IPS-15b (cell line): ENCODE measurements around the gene ISYNA1.

Experiments used
- H3K27me3 ChIP-seq: one replicate; pipeline ENCODE4 v1.6.1; 2013; ENCODE audit warnings: low read length; ENCODE audit not compliant: control insufficient read depth, insufficient read depth
- H3K36me3 ChIP-seq: one replicate; pipeline ENCODE4 v1.6.1; 2013; ENCODE audit warnings: low read length; ENCODE audit not compliant: control insufficient read depth, insufficient read depth
- H3K4me1 ChIP-seq: one replicate; pipeline ENCODE4 v1.6.1; 2013; ENCODE audit warnings: mild to moderate bottlenecking, low read length; ENCODE audit not compliant: control insufficient read depth, insufficient read depth
- H3K4me3 ChIP-seq: one replicate; pipeline ENCODE4 v1.5.1; 2013; ENCODE audit warnings: low read depth, low read length
- H3K9ac ChIP-seq: one replicate; pipeline ENCODE4 v1.6.1; 2013; ENCODE audit warnings: low read depth, mild to moderate bottlenecking, low read length
- H3K9me3 ChIP-seq: one replicate; pipeline ENCODE4 v1.6.1; 2013; ENCODE audit warnings: mild to moderate bottlenecking, low read length; ENCODE audit not compliant: control insufficient read depth, insufficient read depth

The ISYNA1 gene

DNA sequence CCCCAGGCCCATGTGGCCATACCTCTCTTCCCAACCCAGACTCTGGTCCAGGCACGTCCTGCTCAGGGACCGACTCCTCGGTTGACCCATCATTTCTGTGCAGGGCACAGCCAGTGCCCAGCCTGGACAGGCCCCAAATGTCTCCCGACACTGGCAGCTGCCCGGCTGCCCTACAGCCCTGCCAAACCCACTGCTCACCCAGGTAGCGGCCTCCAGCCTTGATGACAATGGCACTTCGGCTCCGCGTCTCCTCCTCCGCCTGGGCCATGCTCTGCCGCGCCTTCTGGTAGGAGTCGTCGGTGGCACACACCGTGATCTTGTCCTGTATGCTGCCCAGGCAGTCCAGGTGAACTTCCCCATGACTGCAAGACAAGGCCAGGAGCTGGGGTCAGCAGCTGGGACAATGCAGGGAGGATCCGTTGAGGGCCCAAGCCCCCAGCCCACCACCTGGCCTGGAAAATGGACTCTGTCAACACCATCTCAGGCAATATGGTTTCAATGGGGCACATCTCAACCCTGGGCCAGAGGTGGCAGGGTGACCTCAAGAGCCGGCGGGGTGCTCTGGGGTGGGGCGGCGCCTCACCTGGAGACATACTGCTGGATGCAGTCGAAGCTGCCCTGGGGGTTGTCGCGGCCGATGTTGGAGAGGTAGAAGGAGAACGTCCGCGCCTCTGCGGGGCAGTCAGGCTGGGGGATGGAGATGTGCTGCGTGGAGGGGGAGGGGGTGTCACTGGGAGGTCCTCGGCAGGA lies 27.5 kb upstream of the ISYNA1 start:
- no peaks in the 10 kb centered on the region for H3K4me1 ChIP-seq
- no peak overlapping the region for H3K9ac ChIP-seq

DNA sequence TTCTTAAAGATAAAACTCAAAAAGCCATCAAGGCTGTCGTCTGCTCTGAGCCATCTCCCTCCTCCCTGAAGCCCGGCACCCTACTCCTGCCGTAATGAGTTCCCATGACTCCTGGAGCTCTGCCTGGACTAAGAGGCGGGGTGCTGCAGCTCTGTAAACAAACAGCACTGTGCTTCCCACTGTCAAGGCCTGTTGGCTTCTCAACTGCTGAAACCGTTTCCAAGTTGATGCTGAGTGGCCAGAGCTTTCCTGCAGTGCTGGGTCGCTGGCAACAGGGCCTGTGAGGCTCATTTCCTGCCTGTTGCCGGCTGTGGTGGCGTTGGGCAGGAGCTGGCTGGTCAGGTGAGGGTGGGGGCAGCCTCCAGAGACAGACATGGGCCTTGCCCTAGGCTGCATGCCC lies 26.7 kb upstream of the ISYNA1 start:
- no peak overlapping the region for H3K9ac ChIP-seq
- H3K36me3 ChIP-seq = peaks cover 44% of the 10 kb centered on the region
- no peaks in the 10 kb centered on the region for H3K9me3 ChIP-seq
- H3K4me3 ChIP-seq = no peak overlapping the region
- H3K27me3 ChIP-seq = no peaks in the 10 kb centered on the region
- no peaks in the 10 kb centered on the region for H3K4me1 ChIP-seq

More for the DNA sequence above, 27.5 kb upstream of the ISYNA1 start:
- no peaks in the 10 kb centered on the region for H3K27me3 ChIP-seq
- H3K4me3 ChIP-seq = no peak overlapping the region
- H3K9me3 ChIP-seq = no peaks in the 10 kb centered on the region
- H3K36me3 ChIP-seq = peaks cover 37% of the 10 kb centered on the region

DNA sequence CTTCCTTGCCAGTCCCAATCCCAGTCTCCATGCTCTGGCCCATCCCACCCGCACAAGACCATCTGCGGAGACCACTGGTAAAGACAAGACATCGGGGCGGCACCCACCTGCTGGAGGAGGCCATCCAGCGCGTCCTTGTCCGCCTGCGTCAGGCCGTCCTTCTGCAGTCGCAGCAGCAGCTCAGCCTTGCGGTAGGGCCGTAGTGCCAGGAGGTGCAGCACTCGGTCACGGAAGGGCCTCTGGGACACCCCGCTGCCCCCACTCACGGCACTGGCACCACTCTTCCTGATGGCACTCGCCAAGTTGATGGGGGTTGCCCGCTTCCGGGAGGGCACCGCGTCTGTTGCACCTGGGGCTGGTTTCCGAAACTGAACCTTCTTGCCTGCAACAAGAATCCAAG lies 23.5 kb upstream of the ISYNA1 start:
- Histone ChIP-seq H3K9me3 (no peaks in the 10 kb centered on the region), H3K27me3 (no peaks in the 10 kb centered on the region), H3K4me1 (no peaks in the 10 kb centered on the region), H3K4me3 (no peak overlapping the region), H3K9ac (no peak overlapping the region), H3K36me3 (peaks cover 52% of the 10 kb centered on the region)

DNA sequence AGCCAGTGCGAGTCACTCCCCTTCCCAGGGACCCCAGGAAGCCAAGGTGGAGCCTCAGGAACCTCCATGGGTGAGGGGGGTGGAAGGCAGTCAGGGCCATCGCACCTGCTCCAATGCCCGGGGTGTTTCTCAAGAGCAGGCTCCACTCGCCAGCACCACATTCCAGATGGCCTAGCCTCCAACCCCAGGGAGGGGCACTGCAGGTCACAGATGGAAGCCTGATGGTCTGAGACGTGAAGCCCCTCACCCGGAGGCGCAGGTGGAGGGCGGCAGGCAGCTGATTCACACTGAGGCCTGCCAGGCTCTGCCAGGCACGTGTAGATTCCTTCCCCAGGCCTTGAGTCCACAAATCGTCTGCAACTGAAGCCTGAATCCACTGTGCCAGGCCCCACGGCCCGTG lies 23.0 kb upstream of the ISYNA1 start:
- Histone ChIP-seq H3K9me3 (no peaks in the 10 kb centered on the region), H3K4me1 (no peaks in the 10 kb centered on the region), H3K9ac (no peak overlapping the region), H3K4me3 (no peak overlapping the region), H3K36me3 (peaks cover 55% of the 10 kb centered on the region), H3K27me3 (no peaks in the 10 kb centered on the region)

DNA sequence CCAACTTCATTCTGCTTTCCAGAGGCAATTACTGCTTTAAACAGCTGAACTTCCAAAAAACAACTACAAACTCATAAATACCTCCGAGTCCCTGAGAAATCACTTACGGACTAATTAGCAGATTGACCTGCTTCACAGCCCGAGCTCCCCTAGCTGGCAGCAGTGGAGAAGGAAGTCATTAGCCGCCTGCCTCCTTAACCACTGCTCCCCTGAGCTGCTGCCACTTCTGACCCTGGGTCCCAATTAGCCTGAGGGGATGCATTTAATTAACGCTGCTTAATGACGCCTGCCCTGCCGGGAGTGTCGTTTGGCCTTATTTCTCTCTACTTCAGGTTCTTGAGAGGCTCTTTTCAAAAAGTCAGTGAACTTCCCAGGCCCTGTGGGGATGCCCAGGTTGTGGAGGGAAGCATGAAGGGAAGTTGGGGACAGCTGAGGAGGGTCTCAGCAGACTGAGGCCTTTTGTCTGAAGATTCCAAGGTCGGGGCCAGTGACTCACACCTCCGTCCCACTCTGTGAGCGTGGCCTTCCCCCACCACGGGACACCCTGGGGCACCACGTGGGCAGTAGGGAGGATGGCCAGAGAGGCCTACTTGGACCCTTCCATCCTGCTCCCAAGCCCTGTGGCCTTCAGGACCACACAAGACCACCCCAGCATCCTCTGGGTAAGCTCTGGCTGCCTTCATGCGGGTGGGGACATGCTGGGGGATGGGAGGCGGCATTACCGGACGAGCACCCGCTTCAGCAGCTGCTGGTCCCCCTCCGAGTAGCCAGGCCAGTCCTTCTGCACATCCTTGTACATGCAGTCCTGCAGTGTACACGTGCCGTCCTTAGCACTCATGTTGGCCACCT lies 19.8 kb upstream of the ISYNA1 start:
- no peaks in the 10 kb centered on the region for H3K9me3 ChIP-seq
- H3K4me1 ChIP-seq = no peaks in the 10 kb centered on the region
- H3K36me3 ChIP-seq = peaks cover 39% of the 10 kb centered on the region
- H3K9ac ChIP-seq = no peak overlapping the region
- no peak overlapping the region for H3K4me3 ChIP-seq
- no peaks in the 10 kb centered on the region for H3K27me3 ChIP-seq

DNA sequence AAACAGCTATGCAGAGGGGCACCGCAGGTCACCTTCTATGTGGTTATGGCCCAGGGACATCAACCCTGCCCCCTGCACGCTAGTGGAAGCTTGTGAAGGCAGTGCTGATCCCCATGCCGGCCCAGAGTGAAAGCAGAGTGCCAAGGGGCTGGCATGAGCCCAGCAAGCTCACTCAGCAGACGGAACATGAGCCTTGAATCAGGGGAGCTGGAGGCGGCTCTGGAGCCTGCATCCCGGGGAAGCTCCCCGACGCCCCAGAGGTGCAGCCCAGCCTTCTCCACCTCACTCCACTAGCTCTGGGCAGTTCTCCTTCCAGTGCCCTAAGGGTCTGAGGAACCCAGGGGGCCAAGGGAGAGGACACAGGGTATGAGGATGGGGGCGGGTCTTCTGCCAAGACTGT lies 19.0 kb upstream of the ISYNA1 start:
- Histone ChIP-seq H3K9me3 (no peaks in the 10 kb centered on the region), H3K4me1 (no peaks in the 10 kb centered on the region), H3K36me3 (peaks cover 38% of the 10 kb centered on the region), H3K9ac (no peak overlapping the region), H3K4me3 (no peak overlapping the region), H3K27me3 (no peaks in the 10 kb centered on the region)

DNA sequence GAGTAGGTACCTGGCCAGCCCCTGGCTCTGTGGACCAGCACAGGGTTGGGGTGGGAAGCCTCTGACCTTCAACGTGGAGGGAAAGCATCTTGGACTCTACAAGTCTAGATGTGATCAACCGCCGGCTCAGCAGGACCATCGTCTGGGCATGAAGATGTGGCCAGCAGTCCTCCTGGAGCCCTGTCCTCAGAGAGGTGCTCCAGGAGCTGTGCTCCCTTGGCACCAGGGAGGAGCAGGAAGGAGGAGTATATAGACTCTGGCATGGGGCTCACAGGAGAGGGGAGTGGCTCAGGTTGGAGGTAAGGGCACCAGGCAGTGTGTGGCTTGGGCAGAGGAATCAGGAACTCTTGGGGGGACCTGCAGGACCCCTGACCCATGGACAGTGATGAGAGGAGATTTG lies 18.3 kb upstream of the ISYNA1 start:
- no peaks in the 10 kb centered on the region for H3K4me1 ChIP-seq
- H3K36me3 ChIP-seq = peaks cover 36% of the 10 kb centered on the region
- H3K4me3 ChIP-seq = no peak overlapping the region
- H3K27me3 ChIP-seq = no peaks in the 10 kb centered on the region
- H3K9ac ChIP-seq = no peak overlapping the region
- H3K9me3 ChIP-seq = no peaks in the 10 kb centered on the region

DNA sequence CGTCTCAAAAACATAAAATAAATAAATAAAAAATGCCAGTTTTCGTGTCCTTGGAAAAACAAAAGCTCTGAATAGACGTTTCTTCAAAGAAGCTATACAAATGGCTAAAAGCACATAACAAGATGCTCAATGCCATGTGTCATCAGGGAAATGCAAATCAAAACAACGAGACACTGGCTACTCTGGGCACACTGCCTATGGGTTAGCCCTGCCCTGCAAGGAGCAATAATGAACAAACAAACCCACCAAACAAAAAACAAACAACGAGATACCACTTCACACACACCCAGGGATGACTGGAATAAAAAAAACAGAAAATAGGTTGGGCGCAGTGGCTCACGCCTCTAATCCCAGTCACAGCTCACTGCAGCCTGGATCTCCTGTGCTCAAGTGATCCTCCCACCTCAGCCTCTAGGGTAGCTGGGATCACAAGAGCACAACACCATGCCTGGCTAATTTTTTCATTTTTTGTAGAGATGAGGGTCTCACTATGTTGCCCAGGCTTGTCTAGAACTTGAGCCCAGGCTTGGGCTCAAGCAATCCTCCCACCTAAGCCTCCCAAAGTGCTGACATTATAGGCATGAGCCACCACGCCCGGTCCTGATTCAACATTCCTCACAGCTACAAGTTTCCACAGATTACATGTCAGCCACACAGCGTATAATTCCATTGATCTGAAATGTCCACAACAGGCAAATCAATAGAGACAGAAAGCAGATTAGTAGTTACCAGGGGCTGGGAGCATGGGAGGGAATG lies 15.5 kb upstream of the ISYNA1 start:
- Histone ChIP-seq H3K27me3 (no peaks in the 10 kb centered on the region), H3K9ac (no peak overlapping the region), H3K36me3 (peaks cover 39% of the 10 kb centered on the region), H3K4me3 (no peak overlapping the region), H3K9me3 (no peaks in the 10 kb centered on the region), H3K4me1 (no peaks in the 10 kb centered on the region)

DNA sequence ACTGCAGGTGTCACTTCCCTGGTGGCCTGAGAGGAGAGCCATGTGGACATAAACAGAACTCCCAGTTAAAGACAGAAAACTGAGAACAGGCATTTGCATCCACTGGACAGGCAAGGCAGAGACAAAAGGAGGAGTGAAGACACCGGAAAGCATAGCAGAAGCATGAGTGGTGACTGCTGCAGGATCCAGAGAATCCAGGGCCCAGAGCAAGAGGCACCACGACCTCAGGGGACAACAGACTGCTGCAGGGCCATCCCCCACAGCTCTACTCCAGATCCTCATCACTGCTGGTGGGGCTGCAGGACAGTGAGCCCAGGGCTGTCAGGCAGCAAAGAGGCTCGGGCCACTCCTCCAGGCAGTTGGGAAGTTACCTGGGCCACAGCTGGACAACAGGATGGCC lies 14.5 kb upstream of the ISYNA1 start:
- no peak overlapping the region for H3K9ac ChIP-seq
- no peaks in the 10 kb centered on the region for H3K9me3 ChIP-seq
- peaks cover 34% of the 10 kb centered on the region for H3K36me3 ChIP-seq
- H3K4me3 ChIP-seq = no peak overlapping the region
- H3K27me3 ChIP-seq = no peaks in the 10 kb centered on the region
- H3K4me1 ChIP-seq = no peaks in the 10 kb centered on the region

DNA sequence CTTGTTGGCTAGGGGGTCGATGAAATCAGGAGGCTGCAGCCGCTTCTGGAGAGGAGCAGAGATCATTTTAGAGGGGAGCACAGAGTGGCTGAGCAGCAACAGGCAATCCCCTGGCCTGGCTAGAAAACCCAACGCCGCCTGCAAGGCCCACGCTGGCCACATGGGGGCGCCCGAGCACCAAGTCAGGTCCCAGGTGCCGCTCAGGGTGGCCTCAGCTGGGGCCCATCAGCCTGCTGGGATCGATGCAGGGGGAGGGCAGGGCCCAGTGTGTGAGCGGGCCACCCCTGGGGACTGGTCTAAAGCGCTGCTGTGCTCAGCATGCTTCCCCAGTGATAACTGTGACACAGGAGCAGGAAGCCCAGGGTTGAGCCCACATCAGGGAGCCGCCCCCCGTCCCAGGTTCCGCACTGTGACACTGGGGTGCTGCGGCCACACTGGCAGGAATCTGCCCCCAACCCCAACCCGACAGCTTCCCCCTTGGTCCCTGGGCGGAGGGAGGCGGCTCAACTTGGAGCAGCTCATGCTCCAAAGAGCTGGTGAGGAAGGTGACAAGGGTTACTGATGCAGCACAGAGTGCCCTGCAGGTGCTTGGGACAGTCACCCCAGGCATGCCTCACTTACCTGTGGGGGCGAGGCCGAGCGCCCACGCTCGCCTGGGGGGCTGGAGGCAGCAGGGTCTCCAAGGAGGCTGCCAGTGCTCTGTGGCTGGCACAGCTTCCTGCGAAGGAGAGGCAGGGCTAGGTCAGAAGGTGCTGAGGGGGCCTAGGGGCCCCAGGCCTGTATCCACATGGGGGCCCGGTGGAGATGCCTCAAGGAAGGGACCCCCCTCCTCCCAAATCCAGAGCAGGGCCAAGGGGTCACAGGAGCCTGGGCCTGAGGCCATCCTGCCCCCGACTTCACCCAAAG lies 13.3 kb upstream of the ISYNA1 start:
- H3K36me3 ChIP-seq = peaks cover 36% of the 10 kb centered on the region
- no peaks in the 10 kb centered on the region for H3K4me1 ChIP-seq
- no peaks in the 10 kb centered on the region for H3K27me3 ChIP-seq
- no peak overlapping the region for H3K4me3 ChIP-seq
- no peaks in the 10 kb centered on the region for H3K9me3 ChIP-seq
- H3K9ac ChIP-seq = no peak overlapping the region
